Neural cell (in vitro differentiated cells): Measurements from ENCODE around the gene HSBP1. TPM values are rescaled to one million over a fixed set of nuclear protein-coding genes. Genes with fewer than 3 reads are reported as not detected.

Experiments used
- H2AFZ ChIP-seq: fragments of 200-600, 300-800 bp; sonication (generic), shearing (Covaris generic); 2 replicates; pipeline ENCODE4 v1.6.0; 2014; ENCODE audit warnings: low read depth, mild to moderate bottlenecking, antibody characterized with exemption, low read length, moderate library complexity
- H3F3A ChIP-seq: fragments of 200-600 bp; shearing (Covaris generic); 2 replicates; pipeline ENCODE4 v1.6.1; 2016; ENCODE audit warnings: mild to moderate bottlenecking, moderate library complexity, mixed read lengths, antibody characterized with exemption, low read length; ENCODE audit not compliant: insufficient read depth, poor library complexity, severe bottlenecking
- H3K27ac ChIP-seq: fragments of 200-600, 300-800 bp; sonication (generic), shearing (Covaris generic); 2 replicates; pipeline ENCODE4 v1.5.1; 2014; ENCODE audit warnings: mild to moderate bottlenecking, low read length, moderate library complexity
- H3K27me3 ChIP-seq: fragments of 300-800, 200-600 bp; sonication (generic), shearing (Covaris generic); 2 replicates; pipeline ENCODE4 v1.6.0; 2014; ENCODE audit warnings: mild to moderate bottlenecking, low read depth, low read length, moderate library complexity; ENCODE audit not compliant: insufficient read depth
- H3K36me3 ChIP-seq: fragments of 300-800, 200-600 bp; sonication (generic), shearing (Covaris generic); 2 replicates; pipeline ENCODE4 v1.5.1; 2014; ENCODE audit warnings: mild to moderate bottlenecking, antibody characterized with exemption, low read length, moderate library complexity; ENCODE audit not compliant: insufficient read depth
- H3K4me2 ChIP-seq: fragments of 300-800, 200-600 bp; sonication (generic), shearing (Covaris generic); 2 replicates; pipeline ENCODE4 v1.6.0; 2014; ENCODE audit warnings: mild to moderate bottlenecking, low read length
- H3K4me3 ChIP-seq: fragments of 300-800, 200-600 bp; sonication (generic), shearing (Covaris generic); 2 replicates; pipeline ENCODE4 v1.5.1; 2014; ENCODE audit warnings: mild to moderate bottlenecking, low read length, moderate library complexity
- H3K79me2 ChIP-seq: fragments of 200-600 bp; shearing (Covaris generic); replicated peaks from 2 replicates; pipeline ENCODE4 v1.6.0; 2014; ENCODE audit warnings: mild to moderate bottlenecking, low read length, moderate library complexity; ENCODE audit not compliant: insufficient read depth
- H3K9ac ChIP-seq: fragments of 300-800, 200-600 bp; sonication (generic), shearing (Covaris generic); 2 replicates; pipeline ENCODE4 v1.6.1; 2016; ENCODE audit warnings: mild to moderate bottlenecking, low read length, mixed read lengths
- H3K9me2 ChIP-seq: fragments of 200-600 bp; shearing (Covaris generic); 2 replicates; pipeline ENCODE4 v1.6.1; 2016; ENCODE audit warnings: mild to moderate bottlenecking, low read length, mixed read lengths; ENCODE audit not compliant: insufficient read depth
- H3K9me3 ChIP-seq: fragments of 200-600, 300-800 bp; sonication (generic), shearing (Covaris generic); 2 replicates; pipeline ENCODE4 v1.6.1; 2016; ENCODE audit warnings: mild to moderate bottlenecking, mixed run types, low read length, moderate library complexity, mixed read lengths
- H4K20me1 ChIP-seq: fragments of 200-600 bp; shearing (Covaris generic); 2 replicates; pipeline ENCODE4 v1.6.1; 2016; ENCODE audit warnings: mild to moderate bottlenecking, mixed run types; ENCODE audit not compliant: insufficient read depth
- CTCF ChIP-seq: fragments of 450-650 bp; IDR thresholded peaks from 2 replicates; pipeline ENCODE4 v1.5.1; 2014; ENCODE audit warnings: antibody characterized with exemption, mild to moderate bottlenecking, moderate library complexity; ENCODE audit not compliant: poor library complexity, severe bottlenecking
- EP300 ChIP-seq: fragments of 450-650 bp; conservative IDR thresholded peaks from 2 replicates; pipeline ENCODE4 v1.6.1; 2014; ENCODE audit warnings: antibody characterized with exemption, mild to moderate bottlenecking, moderate library complexity; ENCODE audit not compliant: poor library complexity, severe bottlenecking
- EZH2 ChIP-seq: fragments of 200-600, 300-800 bp; shearing (Covaris generic), sonication (generic); IDR thresholded peaks from 2 replicates; pipeline ENCODE4 v1.6.1; 2014; ENCODE audit warnings: antibody characterized with exemption, low read length, borderline replicate concordance, mild to moderate bottlenecking; ENCODE audit not compliant: insufficient read depth, poor library complexity, severe bottlenecking
- MXI1 ChIP-seq: fragments of 450-650 bp; conservative IDR thresholded peaks from 2 replicates; pipeline ENCODE4 v1.6.1; 2014; ENCODE audit warnings: antibody characterized with exemption, mild to moderate bottlenecking; ENCODE audit not compliant: poor library complexity, severe bottlenecking
- POLR2AphosphoS5 ChIP-seq: IDR thresholded peaks from 2 replicates; pipeline ENCODE4 v1.6.1; 2012
- RAD21 ChIP-seq: fragments of 450-650 bp; conservative IDR thresholded peaks from 2 replicates; pipeline ENCODE4 v1.6.1; 2014; ENCODE audit warnings: antibody characterized with exemption, mild to moderate bottlenecking, moderate library complexity
- REST ChIP-seq: IDR thresholded peaks from 2 replicates; pipeline ENCODE4 v1.6.1; 2012; ENCODE audit warnings: borderline replicate concordance
- SMC3 ChIP-seq: fragments of 450-650 bp; conservative IDR thresholded peaks from 2 replicates; pipeline ENCODE4 v1.6.1; 2014; ENCODE audit warnings: antibody characterized with exemption, mild to moderate bottlenecking, moderate library complexity; ENCODE audit not compliant: poor library complexity
- TAF1 ChIP-seq: IDR thresholded peaks from 2 replicates; pipeline ENCODE4 v1.6.1; 2012; ENCODE audit warnings: low read depth
- polyA plus RNA-seq: library from polyadenylated mRNA; depleted of rRNA; stranded (reverse); fragments of >200 nt; gene quantifications from 2 replicates; pipeline ENCODE4 v1.2.3, GENCODE V29; 2014

Gene HSBP1
- polyA plus RNA-seq, 1 donor from 2014 or later = 158 TPM

GRCh38 chr16:83831456-83831987, 23.7 kb downstream of the HSBP1 start (continued):
- no peak for TF ChIP-seq RAD21
- no peak for TF ChIP-seq TAF1

- H2AFZ ChIP-seq = no peak overlapping the region
- H3K9me3 ChIP-seq = no peaks in the 10 kb centered on the region
- TF ChIP-seq MXI1 = no peak
- TF ChIP-seq TAF1 = no peak
- TF ChIP-seq EZH2 = no peak
- no peak for TF ChIP-seq POLR2AphosphoS5
- no peak for TF ChIP-seq EP300
- TF ChIP-seq REST = no peak
- no peak for TF ChIP-seq RAD21
- no peak for TF ChIP-seq SMC3
- TF ChIP-seq CTCF = no peak
- H3F3A ChIP-seq = no peaks in the 10 kb centered on the region
- H3K27me3 ChIP-seq = no peaks in the 10 kb centered on the region
- H3K36me3 ChIP-seq = no peaks in the 10 kb centered on the region
- H3K9me2 ChIP-seq = no peaks in the 10 kb centered on the region
- no peaks in the 10 kb centered on the region for H3K79me2 ChIP-seq
- H3K9ac ChIP-seq = no peak overlapping the region
- H3K27ac ChIP-seq = no peak overlapping the region
- no peak overlapping the region for H3K4me3 ChIP-seq
- no peaks in the 10 kb centered on the region for H4K20me1 ChIP-seq
- no peak overlapping the region for H3K4me2 ChIP-seq
These were observed 26.1 kb downstream of the HSBP1 start for GRCh38 chr16:83833921-83834320.

GRCh38 chr16:83835586-83836566, 28.1 kb downstream of the HSBP1 start:
- Histone ChIP-seq H3K9ac (no peak overlapping the region), H2AFZ (no peak overlapping the region), H3F3A (no peaks in the 10 kb centered on the region), H3K27ac (no peak overlapping the region), H3K4me2 (no peak overlapping the region), H3K9me2 (no peaks in the 10 kb centered on the region), H3K9me3 (no peaks in the 10 kb centered on the region), H3K27me3 (no peaks in the 10 kb centered on the region), H3K4me3 (no peak overlapping the region), H3K36me3 (no peaks in the 10 kb centered on the region), H3K79me2 (no peaks in the 10 kb centered on the region), H4K20me1 (no peaks in the 10 kb centered on the region)
- TF ChIP-seq RAD21 (no peak), TAF1 (no peak), CTCF (no peak), MXI1 (no peak), REST (no peak), SMC3 (no peak), EP300 (no peak), POLR2AphosphoS5 (no peak), EZH2 (no peak)
